Endodermal cell (in vitro differentiated cells): ENCODE measurements around the gene AKR1D1. TPM values are rescaled to one million over a fixed set of nuclear protein-coding genes. Genes with fewer than 3 reads are reported as not detected.
A peak's percentile ranks its signal among the peaks of the same experiment; 100 is the strongest.

Source experiments
- DNase-seq: peaks from one replicate; pipeline ENCODE4 v3.0.0-alpha.2; 2017
- H3K27ac ChIP-seq: 2 replicates; pipeline ENCODE4 v1.5.1; 2013; ENCODE audit warnings: mild to moderate bottlenecking, low read depth, low read length, moderate library complexity
- H3K27me3 ChIP-seq: 2 replicates; pipeline ENCODE4 v1.6.1; 2013; ENCODE audit warnings: mild to moderate bottlenecking, low read length, moderate library complexity; ENCODE audit not compliant: insufficient read depth, control insufficient read depth, poor library complexity, severe bottlenecking
- H3K36me3 ChIP-seq: 2 replicates; pipeline ENCODE4 v1.7.0; 2013; ENCODE audit warnings: mild to moderate bottlenecking, low read length, moderate library complexity; ENCODE audit not compliant: control insufficient read depth, insufficient read depth
- H3K4me1 ChIP-seq: one replicate; pipeline ENCODE4 v1.7.0; 2013; ENCODE audit warnings: low read length; ENCODE audit not compliant: control insufficient read depth, insufficient read depth
- H3K4me3 ChIP-seq: 2 replicates; pipeline ENCODE4 v1.5.1; 2013; ENCODE audit warnings: mild to moderate bottlenecking, low read length, moderate library complexity
- H3K9ac ChIP-seq: 2 replicates; pipeline ENCODE4 v1.6.1; 2013; ENCODE audit warnings: mild to moderate bottlenecking, low read length, moderate library complexity; ENCODE audit not compliant: poor library complexity, severe bottlenecking; ENCODE audit errors: extremely low read depth
- H3K9me3 ChIP-seq: 2 replicates; pipeline ENCODE4 v1.6.1; 2013; ENCODE audit warnings: mild to moderate bottlenecking, low read length, moderate library complexity; ENCODE audit not compliant: control insufficient read depth
- H3K27ac Mint-ChIP-seq: 2 replicates; pipeline ENCODE4 v1.8.0; 2020; ENCODE audit warnings: mixed read lengths
- H3K27me3 Mint-ChIP-seq: 2 replicates; pipeline ENCODE4 v1.8.0; 2021; ENCODE audit warnings: mild to moderate bottlenecking, mixed read lengths; ENCODE audit not compliant: insufficient read depth
- H3K36me3 Mint-ChIP-seq: 2 replicates; pipeline ENCODE4 v1.8.0; 2020; ENCODE audit warnings: low read depth, mixed read lengths
- H3K4me1 Mint-ChIP-seq: 2 replicates; pipeline ENCODE4 v1.8.0; 2020; ENCODE audit warnings: mixed read lengths
- H3K4me3 Mint-ChIP-seq: 2 replicates; pipeline ENCODE4 v1.8.0; 2020; ENCODE audit warnings: mild to moderate bottlenecking, moderate library complexity, mixed read lengths
- H3K9me3 Mint-ChIP-seq: 2 replicates; pipeline ENCODE4 v1.8.0; 2020; ENCODE audit warnings: mild to moderate bottlenecking, mixed read lengths
- CTCF ChIP-seq: fragments of 200-600 bp; sonication (generic); conservative IDR thresholded peaks from 2 replicates; pipeline ENCODE4 v1.5.0; 2021; ENCODE audit warnings: antibody characterized with exemption, mild to moderate bottlenecking
- WGBS, 2 experiments: methylation state at CpG; one replicate each; pipeline versions ENCODE4 v1.1.5 to v1.1.7; 2013; ENCODE audit warnings: missing lambda C conversion rate in 2 of 2, mixed read lengths in 1 of 2; ENCODE audit not compliant: insufficient coverage in 1 of 2, insufficient read length in 1 of 2; 5-methylcytosine and 5-hydroxymethylcytosine counted together
- total RNA-seq, 2 donors: library from RNA; stranded (reverse); fragmentation: NEBNext Ultra II Directional in 1 of 2; extraction: Animal tissue kit (Norgen Biotek cat#: 25700) in 1 of 2; gene quantifications; 2 replicates in 1 of 2; 3 replicates in 1 of 2; pipeline ENCODE4 v1.2.1, GENCODE V29; 2021

AKR1D1 gene
- total RNA-seq, 2 donors from 2014 or later, result not detected

GRCh38 chr7:138167869-138168296 lies 91.6 kb downstream of the AKR1D1 start:
- peak overlapping the region; percentile 85 for H3K27ac Mint-ChIP-seq
- peaks cover 62% of the 10 kb centered on the region for H3K9me3 ChIP-seq

More at GRCh38 chr7:138167869-138168296, 91.6 kb downstream of the AKR1D1 start:
- no peaks in the 10 kb centered on the region for H3K36me3 ChIP-seq
- H3K27ac ChIP-seq, result no peak overlapping the region
- WGBS, 2 experiments, result 86% methylated on average over 1 of the region's 1 CpG; no CpG with 5 or more reads in 1 of the 2 experiments
- H3K4me3 Mint-ChIP-seq, result no peak overlapping the region
- no peaks in the 10 kb centered on the region for H3K27me3 ChIP-seq
- peaks cover 66% of the 10 kb centered on the region for H3K9me3 Mint-ChIP-seq
- peaks cover 32% of the 10 kb centered on the region for H3K36me3 Mint-ChIP-seq
- no peak for TF ChIP-seq CTCF
- DNase-seq, result peak; percentile 41
- no peak overlapping the region for H3K4me3 ChIP-seq
- H3K9ac ChIP-seq, result no peak overlapping the region
- no peaks in the 10 kb centered on the region for H3K27me3 Mint-ChIP-seq
- H3K4me1 ChIP-seq, result peaks cover 13% of the 10 kb centered on the region
- peaks cover 34% of the 10 kb centered on the region for H3K4me1 Mint-ChIP-seq

Other genes starting within 250 kb of the AKR1D1 start
- under 1 TPM; 0.04 to 0.64 TPM for gene DGKI, start 229.5 kb upstream of the AKR1D1 start, total RNA-seq
- gene CREB3L2, start 74.4 kb upstream of the AKR1D1 start, total RNA-seq, result 10 to 100 TPM; 48.2 to 80.2 TPM